HG03575 (cell line): ENCODE data around the gene GRPEL1.

Experiments
- ATAC-seq: cut with Tn5 transposase; IDR thresholded peaks from one replicate; pipeline ENCODE4 v1.9.1; 2021; ENCODE audit not compliant: unreplicated experiment, insufficient number of reproducible peaks, low FRiP score; ENCODE audit errors: extremely low read depth

GRPEL1 gene

DNA sequence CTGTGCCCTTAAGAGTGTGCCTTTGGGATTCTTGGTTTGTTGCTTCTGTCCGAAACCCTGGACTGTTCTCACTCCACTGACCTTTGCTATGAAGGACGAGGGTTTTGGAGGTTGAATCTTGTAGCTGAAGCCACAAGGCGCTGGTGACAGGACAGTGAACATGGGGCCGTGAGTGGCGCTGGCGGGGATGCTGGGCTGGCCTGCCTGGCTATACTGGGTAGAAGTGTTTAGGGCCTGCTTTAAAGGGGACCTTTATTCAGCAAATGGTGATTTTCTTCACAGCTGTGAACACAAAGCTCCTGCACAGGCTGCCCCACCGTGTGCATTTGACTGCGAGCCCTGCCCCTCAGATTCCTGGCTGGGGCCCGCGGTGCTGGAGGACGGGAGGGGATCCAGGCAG, 51.8 kb downstream of the GRPEL1 start:
- no peak for ATAC-seq

DNA sequence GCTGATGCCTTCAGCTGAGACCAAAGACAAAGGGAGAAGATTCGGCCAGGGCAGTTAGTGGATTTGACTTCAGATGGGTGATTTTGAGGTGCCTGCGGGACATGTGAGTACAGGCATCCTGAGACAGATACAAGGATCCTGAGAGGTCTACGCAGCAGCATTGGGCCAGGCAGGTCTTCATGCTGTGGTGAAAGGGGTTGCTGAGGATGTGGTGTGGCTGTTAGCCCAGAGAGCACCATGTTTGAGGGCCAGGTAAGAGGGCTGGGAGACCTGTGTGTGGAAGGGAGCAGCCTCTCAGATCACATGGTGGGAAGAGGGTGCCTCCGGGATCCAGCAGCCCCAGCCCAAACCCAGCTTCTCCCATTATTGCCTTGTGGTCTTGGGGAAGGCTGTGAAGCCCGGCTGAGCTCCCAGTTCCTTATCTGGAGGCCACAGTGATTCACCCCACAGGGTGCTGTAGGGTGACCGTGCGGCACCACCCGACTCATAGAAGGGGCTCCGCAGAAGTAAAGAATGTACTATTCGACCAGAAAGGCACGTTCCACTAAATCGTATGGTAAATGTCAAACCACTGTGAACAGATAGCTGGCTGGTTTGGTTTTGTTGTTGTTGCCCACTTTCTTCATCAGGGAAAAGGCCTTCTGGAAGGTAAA, 52.4 kb downstream of the GRPEL1 start:
- no peak for ATAC-seq

- no peak for ATAC-seq
Observed at GRCh38 chr4:7014815-7015214, 53.0 kb downstream of the GRPEL1 start.

GRCh38 chr4:7013175-7013574, 54.7 kb downstream of the GRPEL1 start:
- no peak for ATAC-seq

DNA sequence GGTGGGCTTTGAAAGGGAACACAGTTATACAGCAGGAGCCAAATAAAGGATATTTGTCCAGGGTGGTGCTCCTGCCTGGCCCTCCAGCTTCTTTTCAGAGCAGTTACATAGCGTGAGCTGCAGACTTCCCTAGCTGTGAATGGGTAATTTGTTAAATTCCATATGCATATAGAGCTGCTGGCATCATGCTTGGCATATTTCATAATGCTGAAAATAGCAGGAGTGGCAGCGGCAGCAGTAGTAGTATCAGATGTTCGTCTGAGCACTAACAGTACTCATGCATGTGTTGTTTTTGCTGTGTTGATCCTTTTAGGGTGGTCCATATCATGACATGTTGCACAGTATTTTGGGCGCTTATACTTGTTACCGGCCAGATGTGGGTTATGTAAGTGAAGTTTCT, 58.3 kb downstream of the GRPEL1 start:
- ATAC-seq = no peak
